GM10266 (cell line): ENCODE measurements around the gene NEXMIF.
"Not testable (repeated sequence)": the region's sequence is repeated elsewhere in the genome, so short reads cannot be mapped to it uniquely, and the experiment has no call there.

ENCODE experiments used
- DNase-seq: peaks from one replicate; pipeline ENCODE4 v3.0.0; 2012; ENCODE audit errors: extremely low spot score
- TF ChIP-seq, protein P1 (sequence below): IDR thresholded peaks from 2 replicates; pipeline ENCODE4 v1.5.1; 2012; ENCODE audit warnings: mild to moderate bottlenecking, low read depth; ENCODE audit not compliant: control insufficient read depth, insufficient read depth; ENCODE audit errors: missing control alignments

Gene NEXMIF

DNA sequence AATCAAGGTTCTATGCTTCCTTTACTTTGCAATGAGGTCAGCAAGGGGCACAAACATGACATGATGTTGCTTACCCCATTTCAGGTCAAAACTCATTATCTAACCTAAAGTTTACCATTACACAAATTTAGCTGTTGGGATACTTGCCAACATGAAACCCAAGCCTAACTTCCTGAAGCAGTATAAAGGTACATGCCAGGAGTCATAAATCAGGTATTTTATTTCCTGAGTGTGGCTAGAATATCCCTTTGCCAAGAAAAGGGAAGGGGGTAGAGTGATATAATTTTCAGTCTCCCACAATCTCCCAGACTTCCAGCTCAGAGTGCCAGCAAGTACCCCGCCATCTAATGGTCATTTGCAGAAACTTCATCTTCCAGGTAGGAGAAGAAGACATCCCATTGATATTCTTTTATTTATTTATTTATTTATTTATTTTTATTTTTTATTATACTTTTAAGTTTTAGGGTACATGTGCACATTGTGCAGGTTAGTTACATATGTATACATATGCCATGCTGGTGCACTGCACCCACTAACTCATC lies 136.6 kb downstream of the NEXMIF start:
- DNase-seq: no peak
- TF ChIP-seq, protein P1, sequence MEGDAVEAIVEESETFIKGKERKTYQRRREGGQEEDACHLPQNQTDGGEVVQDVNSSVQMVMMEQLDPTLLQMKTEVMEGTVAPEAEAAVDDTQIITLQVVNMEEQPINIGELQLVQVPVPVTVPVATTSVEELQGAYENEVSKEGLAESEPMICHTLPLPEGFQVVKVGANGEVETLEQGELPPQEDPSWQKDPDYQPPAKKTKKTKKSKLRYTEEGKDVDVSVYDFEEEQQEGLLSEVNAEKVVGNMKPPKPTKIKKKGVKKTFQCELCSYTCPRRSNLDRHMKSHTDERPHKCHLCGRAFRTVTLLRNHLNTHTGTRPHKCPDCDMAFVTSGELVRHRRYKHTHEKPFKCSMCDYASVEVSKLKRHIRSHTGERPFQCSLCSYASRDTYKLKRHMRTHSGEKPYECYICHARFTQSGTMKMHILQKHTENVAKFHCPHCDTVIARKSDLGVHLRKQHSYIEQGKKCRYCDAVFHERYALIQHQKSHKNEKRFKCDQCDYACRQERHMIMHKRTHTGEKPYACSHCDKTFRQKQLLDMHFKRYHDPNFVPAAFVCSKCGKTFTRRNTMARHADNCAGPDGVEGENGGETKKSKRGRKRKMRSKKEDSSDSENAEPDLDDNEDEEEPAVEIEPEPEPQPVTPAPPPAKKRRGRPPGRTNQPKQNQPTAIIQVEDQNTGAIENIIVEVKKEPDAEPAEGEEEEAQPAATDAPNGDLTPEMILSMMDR: no peak

DNA sequence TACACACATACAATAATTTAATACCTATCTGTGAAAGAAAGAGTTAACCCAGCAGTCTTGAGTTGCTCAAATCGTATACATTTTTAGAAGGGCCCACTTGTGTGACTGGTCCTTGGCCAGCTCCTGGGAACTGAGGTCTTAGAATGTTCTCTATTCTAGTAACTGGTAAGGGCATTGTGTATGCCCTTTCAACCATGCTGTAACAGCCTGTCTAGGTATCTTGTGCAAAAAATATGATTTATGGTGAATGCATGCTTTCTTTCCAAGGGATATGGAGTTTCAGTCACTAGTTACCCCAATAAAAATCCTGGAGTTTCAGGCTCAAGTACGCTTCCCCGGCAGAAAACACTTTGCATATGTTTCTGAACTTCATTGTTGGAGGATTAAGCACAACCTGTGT lies 140.6 kb downstream of the NEXMIF start:
- no peak for DNase-seq
- TF ChIP-seq, protein P1: no peak

DNA sequence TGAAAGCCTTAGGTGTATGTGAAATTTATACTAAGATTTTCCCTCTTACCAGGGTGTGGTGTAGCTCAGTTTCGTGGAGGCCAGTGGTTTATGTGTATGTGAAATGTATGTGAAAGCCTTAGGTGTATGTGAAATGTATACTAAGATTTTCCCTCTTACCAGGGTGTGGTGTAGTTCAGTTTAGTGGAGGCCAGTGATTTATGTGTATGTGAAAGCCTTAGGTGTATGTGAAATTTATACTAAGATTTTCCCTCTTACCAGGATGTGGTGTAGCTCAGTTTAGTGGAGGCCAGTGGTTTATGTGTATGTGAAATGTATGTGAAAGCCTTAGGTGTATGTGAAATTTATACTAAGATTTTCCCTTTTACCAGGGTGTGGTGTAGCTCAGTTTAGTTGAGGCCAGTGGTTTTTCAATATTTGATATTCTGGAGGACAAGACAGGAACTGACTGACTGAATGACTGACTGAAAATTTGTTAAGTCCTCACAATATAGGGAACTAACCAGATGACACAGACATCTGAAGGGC lies 143.7 kb downstream of the NEXMIF start:
- TF ChIP-seq, protein P1: no peak
- DNase-seq: peak; percentile 3

DNA sequence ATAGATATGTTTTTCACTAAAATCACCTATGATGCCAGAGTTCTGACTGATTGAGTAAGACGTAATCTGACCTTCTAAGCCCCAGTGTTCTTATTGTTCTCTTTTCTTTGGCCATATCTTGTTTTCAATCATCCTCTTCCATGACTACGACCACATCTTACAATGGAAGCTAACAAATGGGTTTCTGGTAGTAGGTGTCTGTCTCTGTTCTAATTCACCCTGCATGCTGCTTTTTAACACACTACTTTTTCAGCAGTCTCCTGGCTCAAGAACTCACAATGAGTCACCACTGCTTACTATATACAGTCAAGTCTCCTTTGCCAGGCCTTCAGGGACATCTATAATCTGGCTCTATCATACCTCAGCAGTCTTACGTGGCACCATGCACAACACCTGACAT lies 146.1 kb downstream of the NEXMIF start:
- TF ChIP-seq, protein P1: no peak
- no peak for DNase-seq

DNA sequence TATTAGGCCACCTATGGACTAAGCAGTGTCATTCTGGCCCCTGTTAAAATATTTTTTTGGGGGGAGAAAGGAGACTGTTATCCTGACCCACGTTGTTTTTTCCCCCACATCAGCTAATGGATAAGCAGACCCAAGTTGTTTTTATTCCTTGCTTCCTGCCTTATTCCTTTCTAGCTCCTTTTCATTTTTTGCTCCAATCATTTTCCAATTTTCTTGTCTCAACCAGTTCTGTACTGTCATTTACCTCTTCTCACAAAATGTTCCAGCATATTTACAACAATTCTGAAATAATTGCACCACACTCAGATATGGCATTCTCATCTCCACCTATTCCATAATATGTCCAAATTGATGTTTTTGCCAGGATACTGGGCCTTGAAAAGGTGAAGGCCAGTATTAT lies 150.3 kb downstream of the NEXMIF start:
- TF ChIP-seq, protein P1: no peak
- DNase-seq: no peak

DNA sequence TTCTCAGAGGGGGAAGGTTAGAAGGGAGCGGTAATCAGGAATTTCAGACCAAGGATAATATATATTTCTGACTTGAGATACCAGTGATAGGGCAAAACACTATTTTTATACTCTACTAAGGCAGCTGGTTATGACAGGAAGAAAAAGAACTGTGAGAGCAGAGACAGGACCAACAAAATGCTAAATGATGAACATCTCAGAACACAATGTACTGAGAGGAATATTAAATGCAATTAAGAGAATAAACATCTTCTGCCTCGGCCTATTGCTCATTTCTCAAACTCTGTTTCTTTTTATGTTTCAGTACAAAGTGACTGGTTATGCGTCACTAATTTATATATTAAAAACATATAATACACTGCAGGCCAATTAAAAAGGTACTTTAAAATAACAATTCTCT lies 188.8 kb downstream of the NEXMIF start:
- TF ChIP-seq, protein P1: no peak
- DNase-seq: no peak

DNA sequence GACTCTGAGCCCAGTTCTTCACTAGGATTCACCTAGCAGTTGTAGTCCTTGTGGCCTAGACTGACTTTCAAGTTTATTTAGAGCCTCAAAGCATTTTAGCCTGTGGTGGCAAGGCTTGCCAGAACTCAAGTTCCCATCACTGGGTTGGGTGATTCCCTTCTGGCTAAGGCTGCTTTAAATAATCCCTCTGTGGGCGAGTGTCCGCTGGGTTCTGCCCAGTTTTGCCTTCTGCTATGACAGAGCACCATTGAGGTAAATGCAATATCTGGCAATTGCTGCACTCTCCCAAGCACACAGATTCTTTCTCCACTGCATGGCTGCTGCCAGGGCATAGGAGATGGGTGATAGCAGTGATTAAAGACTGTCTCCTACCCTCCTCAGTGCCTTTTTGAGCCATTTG lies 220.0 kb downstream of the NEXMIF start:
- no peak for DNase-seq
- TF ChIP-seq, protein P1: no peak

DNA sequence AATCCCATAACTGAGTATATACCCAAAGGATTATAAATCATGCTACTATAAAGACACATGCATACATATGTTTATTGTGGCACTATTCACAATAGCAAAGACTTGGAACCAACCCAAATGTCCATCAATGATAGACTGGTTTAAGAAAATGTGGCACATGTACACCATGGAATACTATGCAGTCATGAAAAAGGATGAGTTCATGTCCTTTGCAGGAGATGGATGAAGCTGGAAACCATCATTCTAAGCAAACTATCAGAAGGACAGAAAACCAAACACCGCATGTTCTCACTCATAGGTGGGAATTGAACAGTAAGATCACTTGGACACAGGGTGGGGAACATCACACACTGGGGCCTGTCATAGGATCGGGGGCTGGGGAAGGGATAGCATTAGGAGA lies 223.9 kb downstream of the NEXMIF start:
- DNase-seq: not testable (repeated sequence)
